CMK (cell line): Measurements from ENCODE around the gene DEAF1.

Source experiments
- DNase-seq: peaks from one replicate; pipeline ENCODE4 v3.0.0-alpha.2; 2010; ENCODE audit warnings: low read depth

Gene DEAF1

DNA sequence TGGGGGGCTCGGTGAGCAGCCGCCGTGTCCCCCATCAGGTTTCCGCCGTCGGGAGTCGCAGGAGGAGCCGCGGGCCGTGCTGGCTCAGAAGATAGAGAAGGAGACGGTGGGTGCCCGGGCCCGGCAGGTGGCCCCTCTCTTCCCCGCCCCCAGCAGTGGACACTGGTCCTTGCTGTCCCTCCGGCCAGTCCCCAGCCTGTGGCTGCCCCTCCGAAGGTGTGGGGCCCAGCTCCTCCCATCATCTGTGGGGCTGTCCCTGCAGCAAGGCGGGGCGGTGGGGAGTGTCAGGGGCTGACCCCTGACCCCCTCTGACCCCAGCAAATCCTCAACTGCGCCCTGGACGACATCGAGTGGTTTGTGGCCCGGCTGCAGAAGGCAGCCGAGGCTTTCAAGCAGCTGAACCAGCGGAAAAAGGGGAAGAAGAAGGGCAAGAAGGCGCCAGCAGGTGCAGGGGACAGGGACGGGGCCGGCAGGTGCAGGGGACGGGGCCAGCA lies 26.3 kb upstream of the DEAF1 start:
- DNase-seq = no peak

DNA sequence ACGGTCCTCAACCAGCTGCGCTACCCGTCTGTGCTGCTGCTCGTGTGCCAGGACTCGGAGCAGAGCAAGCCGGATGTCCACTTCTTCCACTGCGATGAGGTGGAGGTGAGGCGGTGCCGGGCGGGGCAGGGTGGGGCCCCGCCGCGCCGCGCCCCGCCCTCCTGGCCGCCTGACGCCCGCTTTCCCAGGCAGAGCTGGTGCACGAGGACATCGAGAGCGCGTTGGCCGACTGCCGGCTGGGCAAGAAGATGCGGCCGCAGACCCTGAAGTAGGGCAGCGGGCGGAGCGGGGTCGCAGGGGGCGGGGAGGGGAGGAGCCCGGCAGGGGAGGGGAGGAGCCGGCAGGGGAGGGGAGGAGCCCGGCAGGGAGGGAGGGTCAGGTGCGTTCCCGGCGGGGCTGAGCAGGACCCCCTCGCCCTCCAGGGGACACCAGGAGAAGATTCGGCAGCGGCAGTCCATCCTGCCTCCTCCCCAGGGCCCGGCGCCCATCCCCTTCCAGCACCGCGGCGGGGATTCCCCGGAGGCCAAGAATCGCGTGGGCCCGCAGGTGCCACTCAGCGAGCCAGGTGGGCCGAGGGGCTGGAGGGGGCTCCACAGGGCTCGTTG lies 25.7 kb upstream of the DEAF1 start:
- no peak for DNase-seq

DNA sequence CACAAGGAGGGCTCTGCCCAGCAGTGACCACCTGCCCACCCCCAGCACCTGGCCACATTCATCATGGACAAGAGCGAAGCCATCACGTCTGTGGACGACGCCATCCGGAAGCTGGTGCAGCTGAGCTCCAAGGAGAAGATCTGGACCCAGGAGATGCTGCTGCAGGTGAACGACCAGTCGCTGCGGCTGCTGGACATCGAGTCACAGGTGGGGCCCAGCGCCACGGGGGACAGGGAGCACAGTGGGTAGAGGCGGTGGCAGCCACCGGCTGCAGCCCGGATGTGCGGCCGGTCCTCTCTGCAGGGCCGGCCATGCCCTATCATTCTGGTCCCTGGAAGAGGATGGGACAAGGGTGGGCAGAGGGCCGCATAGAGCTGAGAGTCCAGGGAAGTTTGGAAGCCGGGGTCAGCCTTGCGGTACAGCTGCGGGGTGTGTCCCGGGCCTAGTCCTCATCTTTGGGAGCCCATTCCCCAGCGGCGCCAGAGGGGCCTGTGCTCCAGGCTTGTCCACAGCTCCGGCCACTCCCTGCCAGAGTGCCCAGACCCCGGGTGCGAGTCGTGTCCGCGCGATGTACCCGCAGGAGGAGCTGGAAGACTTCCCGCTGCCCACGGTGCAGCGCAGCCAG lies 25.1 kb upstream of the DEAF1 start:
- no peak for DNase-seq

DNA sequence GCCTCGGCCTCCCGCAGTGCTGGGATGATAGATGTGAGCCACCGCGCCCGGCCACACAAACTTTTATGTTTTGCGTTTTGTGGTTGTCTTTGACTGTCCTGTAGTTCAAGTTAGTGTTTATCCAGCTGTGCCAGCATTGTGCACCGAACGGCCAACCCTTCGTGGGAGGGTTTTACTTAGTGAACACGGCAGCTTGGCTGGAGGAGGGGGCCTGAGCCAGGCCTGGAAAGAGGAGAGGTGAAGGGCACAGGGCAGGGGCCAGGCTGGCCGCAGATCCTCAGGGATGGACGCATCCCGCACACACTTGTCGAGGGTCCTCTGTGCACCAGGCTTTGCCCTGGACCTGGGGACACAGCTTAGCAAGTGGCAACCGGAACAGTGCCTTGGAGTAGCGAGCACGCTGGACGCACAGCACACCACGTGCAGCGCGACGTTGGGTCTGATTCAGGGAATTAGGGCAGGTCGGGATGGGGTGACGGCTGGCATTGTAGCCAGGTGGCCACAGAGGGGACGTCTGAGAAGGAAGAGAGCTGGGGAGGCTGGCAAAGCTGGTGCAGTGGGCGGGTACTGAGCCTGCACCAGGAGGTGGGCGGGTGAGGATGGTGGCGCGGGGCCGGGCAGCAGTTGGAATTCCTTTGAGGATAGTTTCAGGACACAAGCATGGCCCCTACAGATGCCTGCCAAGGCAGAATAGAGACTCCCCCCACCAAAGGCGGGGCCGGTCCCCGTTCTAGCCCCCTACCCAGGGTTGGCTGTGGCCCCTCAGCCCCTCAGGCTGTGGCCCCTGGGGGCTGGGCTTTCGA lies 24.4 kb upstream of the DEAF1 start:
- DNase-seq = no peak

DNA sequence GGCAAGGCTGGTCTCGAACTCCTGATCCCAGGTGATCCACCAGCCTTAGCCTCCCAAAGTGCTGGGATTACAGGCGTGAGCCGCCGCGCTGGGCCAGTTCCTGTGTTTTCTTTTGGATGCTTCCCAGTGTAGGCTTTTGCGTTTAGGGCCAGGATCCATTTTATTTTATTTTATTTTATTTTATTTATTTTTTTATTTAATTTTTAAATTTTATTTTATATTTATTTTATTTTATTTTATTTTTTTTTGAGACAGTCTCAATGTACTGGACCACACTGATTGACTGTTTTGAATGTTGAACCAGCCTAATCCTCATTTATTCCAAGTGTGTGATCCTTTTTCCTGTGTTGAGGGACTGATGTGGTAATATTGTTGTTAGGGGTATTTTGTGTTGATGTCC lies 19.4 kb upstream of the DEAF1 start:
- DNase-seq = no peak

DNA sequence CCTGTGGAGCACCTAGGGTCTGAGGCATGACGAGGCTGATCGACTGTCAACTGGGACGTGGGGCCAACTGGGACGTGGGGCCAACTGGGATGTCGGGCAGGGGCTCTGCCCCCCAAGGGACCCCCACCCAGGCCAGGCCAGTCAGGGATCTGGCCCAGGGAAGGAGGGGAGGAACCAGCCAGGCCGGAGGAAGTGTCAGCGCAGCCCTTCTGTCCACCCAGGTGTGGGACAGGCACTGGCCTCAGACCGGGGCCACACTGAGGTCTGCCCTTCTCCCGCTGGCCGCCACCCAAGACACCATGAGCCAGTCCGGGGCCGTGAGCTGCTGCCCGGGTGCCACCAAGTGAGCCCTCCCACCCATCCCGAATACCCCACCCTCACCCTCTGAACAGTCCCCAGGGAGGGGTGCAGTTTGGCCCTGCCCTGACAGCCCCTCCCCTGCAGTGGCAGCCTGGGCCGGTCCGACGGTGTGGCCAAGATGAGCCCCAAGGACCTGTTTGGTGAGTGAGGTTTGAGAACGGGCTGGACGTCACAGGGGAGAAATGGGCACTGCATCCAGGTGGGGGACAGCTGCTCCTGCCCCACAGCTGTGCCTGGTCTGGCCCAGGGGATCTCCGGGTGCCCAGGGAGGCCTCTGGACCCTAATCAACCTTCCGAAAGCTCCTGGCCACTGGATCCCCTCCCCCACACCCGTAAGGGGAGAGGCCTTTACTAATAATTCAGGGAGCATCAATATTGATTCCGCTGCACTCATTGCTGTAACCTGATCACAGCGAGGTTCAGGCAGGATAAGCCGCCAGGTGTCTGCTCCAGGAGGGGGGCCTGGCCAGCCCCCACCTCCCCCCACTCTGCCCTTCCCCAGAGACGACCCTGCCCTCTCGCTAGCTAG lies 14.3 kb upstream of the DEAF1 start:
- DNase-seq = no peak

DNA sequence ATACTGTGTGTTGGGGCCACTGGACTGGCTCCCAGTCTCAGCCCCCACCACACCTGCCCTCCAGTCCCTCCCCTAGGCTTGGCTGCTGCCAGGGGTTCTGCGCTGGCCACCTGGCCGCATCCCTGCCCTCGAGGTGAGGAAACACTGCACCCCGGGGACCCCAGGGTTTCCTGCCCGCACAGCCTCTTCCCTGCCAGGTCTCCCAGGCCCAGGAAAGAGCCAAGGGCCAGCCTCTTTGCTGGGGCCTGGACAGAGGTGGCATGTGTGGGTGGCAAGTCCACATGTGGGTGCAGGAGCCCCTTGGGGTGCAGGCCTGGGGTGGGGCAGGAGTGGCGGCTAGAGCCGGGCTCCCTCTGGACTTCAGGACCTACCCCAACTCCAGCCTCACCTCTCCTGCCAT lies 13.5 kb upstream of the DEAF1 start:
- no peak for DNase-seq

DNA sequence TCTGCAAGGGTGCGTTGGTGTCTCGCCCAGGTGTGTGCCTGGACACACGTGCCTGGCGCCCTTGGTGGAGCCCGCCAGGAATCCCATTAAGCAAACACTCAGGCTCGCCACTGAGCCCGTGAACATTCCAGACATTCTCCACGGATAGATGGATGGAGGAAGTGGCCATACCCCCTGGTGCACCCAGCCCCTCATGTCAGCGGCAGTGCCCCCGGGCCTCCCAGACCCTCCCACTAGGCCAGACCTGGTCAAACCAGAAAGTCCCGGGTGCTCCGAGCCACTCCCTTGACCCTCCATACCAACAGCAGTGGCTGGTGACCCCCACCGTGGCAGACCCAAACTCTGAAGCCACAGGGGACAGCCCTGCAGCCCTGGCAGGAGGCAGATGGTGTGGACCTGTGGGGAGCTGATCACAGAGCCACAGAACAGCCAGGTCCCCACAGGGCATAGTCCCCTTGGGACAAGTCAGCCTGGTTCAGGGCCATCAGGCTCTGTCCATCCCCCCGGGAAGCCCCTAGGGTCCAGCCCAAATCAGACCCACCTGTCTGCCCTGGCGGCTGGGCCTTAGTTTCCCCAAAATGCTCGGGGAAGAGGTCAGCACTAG lies 12.9 kb upstream of the DEAF1 start:
- no peak for DNase-seq

DNA sequence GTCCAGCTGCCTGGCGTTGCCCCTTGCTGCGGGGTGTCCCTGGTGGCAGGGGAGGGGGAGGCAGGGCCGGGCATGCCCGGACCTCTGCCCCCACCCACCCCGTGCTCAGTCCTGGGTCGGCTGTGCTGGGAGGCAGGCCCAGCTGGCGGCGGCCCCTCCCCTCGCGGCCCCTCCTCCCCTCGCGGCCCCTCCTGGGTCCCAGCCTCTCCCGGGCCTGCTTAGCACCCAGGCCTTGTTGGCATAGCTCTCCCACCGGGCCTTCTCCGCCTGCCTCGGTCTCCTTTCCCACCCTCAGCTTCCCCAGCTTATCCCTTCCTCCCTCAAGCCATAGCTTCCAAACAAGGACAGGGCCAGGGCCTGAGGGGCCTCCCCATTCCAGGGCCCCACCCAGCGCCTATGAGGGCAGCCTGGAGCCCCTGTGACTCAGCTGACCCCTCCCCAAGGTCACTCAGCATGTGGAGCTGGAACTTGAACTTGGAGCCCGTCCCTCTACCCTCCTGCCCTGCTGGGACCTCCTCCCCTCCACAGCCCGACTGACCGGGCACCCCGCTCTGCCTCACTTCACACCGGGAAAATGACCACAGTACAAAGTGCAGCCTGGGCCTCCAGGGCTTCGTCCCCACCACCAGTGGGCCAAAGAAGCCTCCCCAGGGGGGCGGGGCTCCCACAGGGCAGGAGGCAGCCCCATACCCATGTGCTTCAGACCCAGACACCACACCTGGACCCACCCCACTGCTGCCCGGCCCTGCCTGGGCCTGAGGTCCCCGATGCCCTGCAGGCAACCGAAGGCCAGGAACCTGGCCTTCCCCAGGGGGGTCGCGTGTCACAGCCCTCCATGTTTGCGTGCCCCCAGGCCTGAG lies 12.2 kb upstream of the DEAF1 start:
- DNase-seq = no peak

DNA sequence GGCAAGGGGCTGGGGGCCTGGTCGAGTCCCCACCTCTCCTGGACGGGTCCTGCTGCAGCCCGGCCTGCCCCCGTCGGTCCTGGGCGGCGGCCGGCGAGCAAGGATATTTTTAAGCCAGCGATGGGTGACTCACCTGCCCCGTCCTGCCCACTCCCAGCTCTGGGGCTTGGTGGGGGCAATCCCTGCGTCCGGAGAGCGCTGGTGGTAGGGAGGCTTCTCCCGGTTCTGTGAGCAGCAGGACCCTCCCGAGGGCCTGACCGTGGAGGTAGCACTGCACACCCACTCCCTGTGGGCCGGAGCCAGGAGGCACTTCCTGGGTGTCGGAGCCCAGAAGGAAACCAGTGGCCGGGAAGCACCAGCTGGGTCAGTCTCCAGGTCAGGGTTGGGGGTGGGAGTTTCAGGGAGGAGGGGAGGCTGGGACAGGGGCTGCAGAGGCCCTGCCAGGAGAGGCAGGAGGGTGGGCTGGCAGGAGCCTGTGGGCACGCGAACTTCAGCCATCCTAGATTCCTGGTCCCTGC lies 11.5 kb upstream of the DEAF1 start:
- no peak for DNase-seq

DNA sequence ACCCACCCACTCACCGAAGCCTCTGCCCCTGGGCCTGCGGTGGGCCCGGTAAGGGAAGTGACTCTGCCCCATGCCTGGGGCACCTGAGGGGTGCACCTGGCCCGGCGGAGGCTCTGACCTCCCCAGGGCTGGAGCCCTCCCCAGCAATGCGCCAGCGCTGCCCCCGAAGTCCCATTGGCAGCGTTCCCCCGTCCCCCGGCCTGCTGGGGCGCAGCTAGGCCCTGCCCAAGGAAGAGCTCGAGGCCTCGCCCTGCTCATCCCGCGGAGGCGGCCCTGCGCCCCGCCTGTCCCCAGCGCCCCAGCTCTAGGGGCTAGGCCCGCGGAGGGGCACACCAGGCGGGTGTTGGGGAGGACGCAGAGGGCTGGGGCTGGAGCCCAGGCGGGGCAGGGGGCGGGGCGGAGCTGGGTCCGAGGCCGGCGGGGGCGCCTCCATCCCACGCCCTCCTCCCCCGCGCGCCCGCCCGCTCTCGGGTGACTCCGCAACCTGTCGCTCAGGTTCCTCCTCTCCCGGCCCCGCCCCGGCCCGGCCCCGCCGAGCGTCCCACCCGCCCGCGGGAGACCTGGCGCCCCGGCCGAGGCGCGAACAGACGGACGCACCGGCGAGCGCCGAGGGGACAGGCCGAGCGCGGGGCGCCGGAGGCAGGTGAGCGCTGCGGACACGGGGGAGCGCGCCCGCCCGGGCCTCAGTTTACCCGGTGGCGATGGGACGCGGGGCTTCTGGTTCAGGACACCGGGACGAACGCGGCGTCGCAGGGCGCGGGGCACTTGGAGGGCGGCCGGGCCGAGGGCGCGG lies 10.8 kb upstream of the DEAF1 start, which contains the start of gene EPS8L2:
TSS of gene EPS8L2 (plus strand) at position 586 of the 793 bp plus-strand sequence. CDS start 3,177 bp downstream, outside the sequence.
- no peak for DNase-seq

DNA sequence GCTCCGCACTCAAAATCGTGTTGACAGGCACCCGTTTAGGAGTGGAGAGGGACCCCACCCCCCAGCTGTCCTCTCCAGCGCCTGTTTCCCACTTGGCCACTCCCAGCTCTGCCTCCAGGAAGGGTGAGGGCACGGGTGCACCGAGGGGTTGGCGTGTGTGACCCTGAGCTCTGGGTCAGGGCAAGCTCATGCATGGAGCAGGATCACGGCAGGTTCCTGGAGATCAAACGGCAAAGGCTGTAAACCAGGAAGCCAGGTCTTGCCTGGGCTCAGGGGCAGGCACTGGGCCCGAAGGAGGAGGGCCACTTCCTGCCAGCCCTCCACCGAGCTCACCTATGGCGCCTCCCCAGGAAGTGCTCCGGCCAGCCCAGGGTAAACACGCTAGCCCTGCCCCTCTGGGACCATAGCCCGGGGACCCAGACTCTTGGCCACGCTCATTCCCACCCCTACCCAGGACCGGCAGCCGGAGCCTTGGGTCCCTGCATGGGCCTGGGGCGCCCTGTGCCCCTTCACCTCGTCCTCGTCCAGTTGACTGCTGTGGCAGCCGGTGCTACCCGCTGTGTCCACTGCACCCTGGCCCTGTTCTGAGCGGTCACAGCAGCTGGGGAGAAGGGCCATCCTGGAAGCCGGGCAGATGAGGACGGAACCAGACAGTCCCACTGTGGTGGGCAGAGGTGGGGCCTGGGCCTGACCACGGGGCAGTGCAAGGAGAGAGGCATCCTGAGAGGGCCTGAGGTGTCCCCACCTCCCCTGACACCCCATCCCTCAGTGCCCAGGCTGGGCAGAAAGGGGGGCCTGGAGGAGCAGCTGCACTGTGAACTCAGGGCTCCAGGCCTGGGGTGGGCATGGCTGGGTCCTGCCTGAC lies 10.0 kb upstream of the DEAF1 start:
- DNase-seq = no peak

DNA sequence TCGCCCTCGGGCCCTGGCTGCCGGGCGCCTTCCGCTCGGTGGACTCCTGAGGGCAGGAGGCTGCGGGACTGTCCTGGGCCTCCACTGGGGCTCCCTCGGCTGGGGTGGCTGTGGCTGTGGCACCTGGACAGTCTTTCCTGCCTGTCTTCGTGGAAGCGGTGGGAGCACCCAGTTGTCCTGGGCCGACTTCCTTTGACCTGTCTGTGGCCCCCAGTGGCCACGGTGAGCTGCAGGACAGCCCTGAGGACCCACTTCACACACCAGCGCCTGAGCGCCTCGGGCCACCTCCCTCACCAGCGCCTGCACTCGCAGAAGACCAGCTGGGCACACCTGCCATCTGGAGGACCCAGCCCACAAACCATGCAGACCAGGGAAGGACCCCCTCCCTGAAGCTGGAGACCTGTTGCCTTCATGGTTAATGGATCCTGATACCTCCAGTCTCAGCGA lies 9.2 kb upstream of the DEAF1 start:
- no peak for DNase-seq

DNA sequence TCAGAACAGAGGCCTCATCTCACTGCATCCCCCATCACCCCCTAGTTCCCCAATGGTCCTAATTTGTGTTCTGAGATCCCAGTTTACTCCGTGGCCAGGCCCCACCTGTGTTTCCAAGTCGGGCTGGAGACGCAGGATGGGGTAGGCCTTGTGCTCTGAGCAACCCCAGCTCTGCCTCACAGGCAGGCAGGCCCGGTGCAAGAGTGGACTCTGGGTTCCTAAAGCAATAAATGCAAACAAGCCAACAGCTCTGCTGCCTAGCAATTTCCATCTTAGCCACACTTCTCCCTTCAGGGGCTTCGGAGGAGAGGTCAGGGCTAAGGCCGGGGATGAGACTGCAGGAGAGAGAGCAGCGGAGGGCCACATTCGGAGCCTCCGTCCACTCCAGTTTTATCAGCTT lies 8.5 kb upstream of the DEAF1 start:
- DNase-seq = no peak

DNA sequence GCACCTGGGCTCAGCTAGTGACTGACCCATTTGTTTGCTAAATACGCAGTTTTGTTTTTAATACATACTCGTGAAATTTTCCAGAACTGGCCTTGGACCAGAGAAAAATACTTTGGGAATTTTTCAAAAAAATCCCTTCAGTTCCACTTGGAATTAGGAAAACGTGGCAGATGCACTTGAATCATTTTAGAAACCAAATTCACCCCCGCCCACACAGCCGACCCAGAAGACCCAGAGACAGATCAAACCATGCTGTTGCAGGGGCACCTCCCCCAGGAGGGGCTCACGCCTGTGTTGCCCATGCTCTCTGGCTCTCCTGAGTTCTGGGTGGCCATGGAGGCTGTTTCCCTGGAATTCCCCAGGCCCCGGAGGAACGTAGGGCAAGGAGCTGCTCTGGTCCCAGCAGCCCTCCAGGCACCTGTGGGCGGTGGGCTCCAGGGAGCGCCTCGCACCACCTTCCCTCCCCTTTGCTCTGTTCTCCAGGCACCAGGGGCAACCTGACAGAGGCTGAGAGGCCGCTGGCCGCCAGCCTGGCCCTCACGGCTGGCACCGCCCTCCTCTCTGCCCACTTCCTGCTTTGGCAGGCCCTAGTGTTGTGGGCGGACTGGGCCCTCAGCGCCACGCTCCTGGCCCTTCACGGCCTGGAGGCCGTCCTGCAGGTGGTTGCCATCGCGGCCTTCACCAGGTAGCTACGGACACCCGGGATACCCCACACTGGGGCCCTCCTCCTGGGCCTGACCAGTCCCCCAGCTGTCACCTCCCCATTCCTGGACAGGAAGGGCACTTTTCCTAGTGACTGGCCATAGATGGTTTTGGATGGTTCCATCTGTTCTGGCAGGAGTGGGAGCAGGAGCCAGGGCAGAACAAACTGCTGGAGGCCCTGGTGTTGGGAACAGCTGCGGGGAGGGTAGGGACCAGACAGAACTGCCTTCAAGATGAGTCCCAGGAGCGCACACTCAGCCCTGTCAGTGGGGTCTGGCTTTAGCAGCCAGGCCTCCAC lies 7.7 kb upstream of the DEAF1 start:
- no peak for DNase-seq

DNA sequence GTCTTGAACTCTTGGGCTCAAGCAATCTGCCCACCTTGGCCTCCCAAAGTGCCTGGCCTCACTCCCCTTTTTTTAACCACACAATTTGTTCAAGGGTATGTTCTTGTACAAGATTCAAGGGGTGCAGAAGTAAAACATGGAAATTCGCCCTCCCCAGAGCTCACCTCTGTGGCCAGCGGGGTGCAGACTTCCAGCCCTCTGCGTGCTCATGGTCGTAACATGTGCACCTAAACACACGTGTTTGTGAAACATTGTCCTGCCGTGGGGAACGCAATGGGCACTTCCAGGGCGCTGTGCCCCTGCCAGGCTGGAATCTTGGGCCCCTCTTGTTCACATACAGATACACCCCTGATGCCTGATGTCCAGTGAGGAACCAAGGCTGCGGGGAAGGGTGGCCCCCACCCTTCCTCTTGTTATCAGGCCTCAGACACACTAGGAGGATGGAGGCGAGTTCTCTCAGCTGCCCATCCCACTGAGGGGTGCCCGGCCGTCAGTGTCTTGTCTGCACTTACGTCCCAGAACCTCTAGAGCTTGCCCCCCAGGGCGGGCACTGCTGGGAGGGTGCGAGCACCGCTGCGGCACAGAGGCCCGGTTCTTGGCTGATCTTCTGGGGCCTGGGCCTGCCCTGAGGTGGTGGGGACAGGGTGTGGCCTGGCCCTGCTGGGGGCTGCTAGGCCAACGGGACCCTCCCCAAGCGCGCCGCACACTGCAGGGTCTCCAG lies 6.9 kb upstream of the DEAF1 start:
- no peak for DNase-seq

DNA sequence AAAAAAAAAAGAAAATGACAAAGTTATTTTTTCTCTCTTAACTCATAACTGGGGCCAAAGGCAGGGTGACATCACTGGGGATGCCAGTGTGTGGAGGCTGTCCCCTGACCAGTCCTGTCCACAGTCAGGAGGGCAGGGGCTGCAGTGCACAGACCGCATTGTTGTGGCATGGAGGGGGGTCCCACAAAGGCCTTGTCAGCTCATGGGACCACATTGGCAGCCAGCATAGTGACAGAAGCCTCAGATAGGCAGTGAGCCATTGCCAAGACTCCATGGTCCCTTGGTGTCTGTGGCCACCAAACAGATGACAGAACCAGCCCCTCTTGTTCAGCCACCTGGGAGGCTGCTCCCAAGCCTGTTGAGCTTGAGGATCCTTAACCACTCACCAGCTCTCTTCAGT lies 4.7 kb upstream of the DEAF1 start:
- no peak for DNase-seq
